ENCODE data around the gene LNX2.

GRCh38 chr13:27605099-27605498, 15.2 kb downstream of the LNX2 start:
- no peak for TF ChIP-seq CTCF (IDR thresholded peaks at IDR 0.05)
- no peak for TF ChIP-seq EP300 (IDR thresholded peaks at IDR 0.05)
